K562 (cell line): Measurements from ENCODE around the gene CD226.

Experiments
- CTCF ChIP-seq, 3 experiments: IDR thresholded peaks in 2 of 3; conservative IDR thresholded peaks in 1 of 3; 2 replicates each; pipeline ENCODE4 v1.5.1; 2011 to 2012; ENCODE audit warnings: low read length in 3 of 3, mild to moderate bottlenecking in 3 of 3, control low read depth in 2 of 3, improper control_type of control experiment in 1 of 3, inconsistent platforms in 1 of 3, low read depth in 1 of 3, mixed read lengths in 1 of 3, moderate library complexity in 1 of 3; ENCODE audit not compliant: insufficient read depth in 2 of 3
- EZH2 ChIP-seq: IDR thresholded peaks from 2 replicates; pipeline ENCODE4 v1.6.1; 2012; ENCODE audit warnings: low read depth, mild to moderate bottlenecking, inconsistent platforms, low read length, borderline replicate concordance
- HDAC6 ChIP-seq: IDR thresholded peaks from 2 replicates; pipeline ENCODE4 v1.6.1; 2012; ENCODE audit warnings: low read depth, mild to moderate bottlenecking, control low read depth, inconsistent platforms, low read length, moderate library complexity
- YY1 ChIP-seq, 3 experiments: IDR thresholded peaks; 2 replicates each; pipeline ENCODE4 v1.6.1; 2011; ENCODE audit warnings: low read length in 2 of 3, mild to moderate bottlenecking in 2 of 3, moderate library complexity in 2 of 3, borderline replicate concordance in 1 of 3, control low read depth in 1 of 3, low read depth in 1 of 3; ENCODE audit not compliant: insufficient read depth in 3 of 3, insufficient replicate concordance in 2 of 3, control insufficient read depth in 1 of 3, insufficient read length in 1 of 3; ENCODE audit errors: extremely low read depth in 1 of 3

DNA sequence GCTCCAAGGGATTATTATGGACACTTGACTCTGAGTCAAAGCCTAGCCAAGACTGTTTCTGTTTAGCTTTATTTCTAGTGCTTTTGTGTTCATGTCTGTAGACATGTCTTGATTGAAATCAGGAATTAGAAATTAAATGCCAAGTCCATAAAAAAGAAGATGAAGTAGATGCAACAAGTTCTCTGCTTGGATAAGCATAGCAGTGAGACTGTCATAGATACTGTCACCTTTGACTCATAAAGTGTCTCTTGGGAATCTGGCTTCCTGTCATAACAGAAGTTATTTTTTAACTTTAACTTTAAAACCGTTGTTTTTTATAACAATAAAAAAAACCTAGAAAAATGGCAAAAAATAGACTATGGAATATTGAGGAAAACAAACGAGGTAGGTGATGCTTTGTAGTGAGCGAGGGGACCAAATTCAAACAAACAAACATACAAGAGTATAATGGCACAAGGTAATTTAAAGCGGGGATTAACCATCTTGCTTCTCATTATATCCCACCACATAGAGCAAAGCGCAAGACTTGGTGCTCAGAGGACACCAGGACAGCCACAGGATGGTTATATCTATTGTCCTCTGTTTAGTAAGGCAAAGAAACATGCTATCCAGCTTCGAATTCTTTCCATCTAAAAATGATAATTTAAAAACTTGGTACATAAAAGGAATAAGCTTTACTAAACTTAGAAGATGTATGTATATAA is 64.6 kb downstream of the CD226 start:
- TF ChIP-seq YY1 (IDR thresholded peaks at IDR 0.05; ENCODE audit: borderline replicate concordance in 1 of 3, control insufficient read depth in 1 of 3, extremely low read depth in 1 of 3, insufficient read depth in 3 of 3, insufficient read length in 1 of 3, insufficient replicate concordance in 2 of 3, low read depth in 1 of 3, low read length in 2 of 3) (no peak), HDAC6 (no peak), EZH2 (no peak), CTCF (IDR thresholded peaks at IDR 0.05 in 2 of 3, conservative IDR thresholded peaks at IDR 0.05 in 1 of 3; ENCODE audit: insufficient read depth in 2 of 3, low read depth in 1 of 3, low read length in 3 of 3) (no peak)
